K562 (cell line): Measurements from ENCODE around the gene TCF7. TPM values are rescaled to one million over a fixed set of nuclear protein-coding genes. Genes with fewer than 3 reads are reported as not detected.

Experiments
- BACH1 ChIP-seq: fragments of 200-800 bp; sonication (Bioruptor generic); IDR thresholded peaks from 2 replicates; pipeline ENCODE4 v1.6.1; 2016; ENCODE audit warnings: missing genetic modification characterization, missing compliant biosample characterization
- CBFA2T3 ChIP-seq: fragments of 450-650 bp; IDR thresholded peaks from 2 replicates; pipeline ENCODE4 v1.6.1; 2017
- DIDO1 ChIP-seq: fragments of 450-650 bp; IDR thresholded peaks from 2 replicates; pipeline ENCODE4 v1.6.1; 2016; ENCODE audit warnings: low read depth, missing biosample characterization, missing genetic modification characterization
- GABPB2 ChIP-seq: fragments of 250-450 bp; sonication (Bioruptor Pico); conservative IDR thresholded peaks from 2 replicates; pipeline ENCODE4 v1.5.1; 2021; ENCODE audit warnings: mild to moderate bottlenecking
- JUN ChIP-seq, 2 experiments: sonication (generic) in 1 of 2; formaldehyde crosslinking in 1 of 2; IDR thresholded peaks; 2 replicates each; pipeline versions ENCODE4 v1.6.1 to v1.8.0; 2012 to 2022; ENCODE audit warnings: borderline replicate concordance in 2 of 2, mild to moderate bottlenecking in 2 of 2, improper control_type of control experiment in 1 of 2, low read depth in 1 of 2, low read length in 1 of 2, missing genetic modification reagents in 1 of 2
- MCM3 ChIP-seq: fragments of 450-650 bp; IDR thresholded peaks from 2 replicates; pipeline ENCODE4 v1.6.1; 2016
- OTX1 ChIP-seq: fragments of 450-650 bp; formaldehyde crosslinking; IDR thresholded peaks from 2 replicates; pipeline ENCODE4 v1.4.0; 2022; ENCODE audit warnings: mild to moderate bottlenecking
- RBM15 ChIP-seq: fragments of 200-400 bp; formaldehyde crosslinking; IDR thresholded peaks from 2 replicates; pipeline ENCODE4 v1.6.1; 2018; ENCODE audit warnings: mild to moderate bottlenecking, low read length, moderate library complexity; ENCODE audit not compliant: insufficient read depth
- TCF7L2 ChIP-seq: fragments of 150-350 bp; IDR thresholded peaks from 2 replicates; pipeline ENCODE4 v1.6.1; 2016; ENCODE audit warnings: low read depth, mild to moderate bottlenecking, low read length, moderate library complexity
- polyA plus RNA-seq, 8 experiments: library from polyadenylated mRNA; depleted of rRNA in 4 of 8; stranded (reverse) in 5 of 8; unstranded in 3 of 8; fragments of >200 nt; fragmentation: Nextera tagmentation in 2 of 8; fragmentation: Illumina TruSeq in 1 of 8; extraction: Ambion mirVana in 2 of 8; extraction: Trizol in 1 of 8; gene quantifications; 2 replicates each; pipeline versions ENCODE4 v1.2.1 to v1.2.3, GENCODE V29; 2011 to 2014; ENCODE audit warnings: inconsistent platforms in 1 of 8, missing spikeins in 1 of 8
- total RNA-seq, 7 experiments: library from RNA; depleted of rRNA in 6 of 7; stranded (reverse); fragments of >200 nt in 6 of 7; fragmentation: Illumina TruSeq in 2 of 7; extraction: Trizol in 2 of 7; gene quantifications; 2 replicates each; pipeline versions ENCODE4 v1.2.1 to v1.2.3, GENCODE V29; 2011 to 2021; ENCODE audit warnings: low replicate concordance in 1 of 7
- TF ChIP-seq, protein P1 (sequence below): fragments of 450-650 bp; IDR thresholded peaks from 2 replicates; pipeline ENCODE4 v1.6.1; 2018; ENCODE audit not compliant: partially characterized antibody
- TF ChIP-seq, protein P2 (sequence below): sonication (generic); formaldehyde crosslinking; IDR thresholded peaks from 2 replicates; pipeline ENCODE4 v1.8.1; 2023; ENCODE audit warnings: mild to moderate bottlenecking, missing genetic modification reagents
- TF ChIP-seq, protein P3 (sequence below): fragments of 250-450 bp; sonication (Bioruptor Pico); IDR thresholded peaks from 2 replicates; pipeline ENCODE4 v1.4.0; 2020; ENCODE audit warnings: mild to moderate bottlenecking
- TF ChIP-seq, protein P4 (sequence below), 2 experiments: fragments of 250-450 bp in 1 of 2; fragments of 450-650 bp in 1 of 2; sonication (Bioruptor Pico) in 1 of 2; IDR thresholded peaks; 2 replicates each; pipeline versions ENCODE4 v1.6.1 to v1.8.0; 2016 to 2021; ENCODE audit warnings: mild to moderate bottlenecking in 2 of 2, moderate library complexity in 2 of 2, missing compliant biosample characterization in 1 of 2, missing genetic modification characterization in 1 of 2
- TF ChIP-seq, protein P5 (sequence below): fragments of 250-450 bp; sonication (Bioruptor Pico); IDR thresholded peaks from 2 replicates; pipeline ENCODE4 v1.6.1; 2021; ENCODE audit warnings: mild to moderate bottlenecking
- TF ChIP-seq, protein P6 (sequence below): sonication (generic); formaldehyde crosslinking; IDR thresholded peaks from 2 replicates; pipeline ENCODE4 v1.8.0; 2022; ENCODE audit warnings: mild to moderate bottlenecking, missing genetic modification reagents

TCF7 gene
- total and polyA plus RNA-seq, 9 of the 15 experiments (the other 6 are each of a cell fraction or from before 2014, with no cell fraction given): 1.6 to 14.9 (median 4.2) TPM

DNA sequence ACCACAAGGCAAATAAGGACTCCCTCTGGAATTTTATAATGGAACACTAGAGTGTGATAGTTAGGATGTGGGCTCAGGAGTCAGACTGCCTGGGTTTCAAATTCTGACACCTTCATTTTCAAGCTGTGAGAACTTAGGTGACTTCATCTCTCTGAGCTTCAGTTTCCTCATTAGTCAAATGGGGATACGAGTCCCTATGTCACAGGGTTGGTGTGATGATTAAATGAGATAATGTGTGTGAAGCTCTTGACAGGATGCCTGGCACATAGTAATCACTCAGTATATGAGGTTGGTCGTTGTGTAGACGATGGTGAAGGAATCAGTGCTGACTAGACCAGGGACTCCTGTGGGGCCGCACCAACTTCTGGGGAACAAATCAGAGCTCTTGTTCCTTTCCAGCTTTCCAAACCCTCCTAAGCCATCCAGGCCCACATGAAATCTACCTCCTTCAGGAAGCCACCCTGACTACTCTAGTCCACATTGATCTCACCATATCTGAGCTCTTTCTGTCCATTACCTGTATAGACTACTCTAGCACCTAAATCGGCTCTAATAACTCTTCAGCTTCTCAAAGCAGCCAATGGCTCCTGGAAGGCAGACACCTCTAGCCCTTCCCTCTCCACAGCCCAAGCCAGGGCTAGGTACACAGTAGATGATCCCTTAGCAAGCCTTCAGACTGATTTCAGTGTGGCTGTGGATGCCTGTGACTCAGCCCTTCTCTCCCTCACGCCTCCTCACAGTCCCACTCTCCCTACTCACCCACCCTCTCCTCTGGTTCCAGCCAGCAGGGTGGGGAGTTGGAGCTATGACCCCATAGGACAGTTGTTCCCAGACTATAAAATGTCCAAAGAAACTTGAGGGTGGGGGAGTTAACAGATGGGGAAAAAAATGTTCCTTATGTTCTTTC lies 2.5 kb upstream of the TCF7 start (continued):
- TF ChIP-seq, protein P1, sequence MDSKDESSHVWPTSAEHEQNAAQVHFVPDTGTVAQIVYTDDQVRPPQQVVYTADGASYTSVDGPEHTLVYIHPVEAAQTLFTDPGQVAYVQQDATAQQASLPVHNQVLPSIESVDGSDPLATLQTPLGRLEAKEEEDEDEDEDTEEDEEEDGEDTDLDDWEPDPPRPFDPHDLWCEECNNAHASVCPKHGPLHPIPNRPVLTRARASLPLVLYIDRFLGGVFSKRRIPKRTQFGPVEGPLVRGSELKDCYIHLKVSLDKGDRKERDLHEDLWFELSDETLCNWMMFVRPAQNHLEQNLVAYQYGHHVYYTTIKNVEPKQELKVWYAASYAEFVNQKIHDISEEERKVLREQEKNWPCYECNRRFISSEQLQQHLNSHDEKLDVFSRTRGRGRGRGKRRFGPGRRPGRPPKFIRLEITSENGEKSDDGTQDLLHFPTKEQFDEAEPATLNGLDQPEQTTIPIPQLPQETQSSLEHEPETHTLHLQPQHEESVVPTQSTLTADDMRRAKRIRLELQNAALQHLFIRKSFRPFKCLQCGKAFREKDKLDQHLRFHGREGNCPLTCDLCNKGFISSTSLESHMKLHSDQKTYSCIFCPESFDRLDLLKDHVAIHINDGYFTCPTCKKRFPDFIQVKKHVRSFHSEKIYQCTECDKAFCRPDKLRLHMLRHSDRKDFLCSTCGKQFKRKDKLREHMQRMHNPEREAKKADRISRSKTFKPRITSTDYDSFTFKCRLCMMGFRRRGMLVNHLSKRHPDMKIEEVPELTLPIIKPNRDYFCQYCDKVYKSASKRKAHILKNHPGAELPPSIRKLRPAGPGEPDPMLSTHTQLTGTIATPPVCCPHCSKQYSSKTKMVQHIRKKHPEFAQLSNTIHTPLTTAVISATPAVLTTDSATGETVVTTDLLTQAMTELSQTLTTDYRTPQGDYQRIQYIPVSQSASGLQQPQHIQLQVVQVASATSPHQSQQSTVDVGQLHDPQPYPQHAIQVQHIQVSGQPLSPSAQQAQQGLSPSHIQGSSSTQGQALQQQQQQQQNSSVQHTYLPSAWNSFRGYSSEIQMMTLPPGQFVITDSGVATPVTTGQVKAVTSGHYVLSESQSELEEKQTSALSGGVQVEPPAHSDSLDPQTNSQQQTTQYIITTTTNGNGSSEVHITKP: no peak
- TF ChIP-seq, protein P2, sequence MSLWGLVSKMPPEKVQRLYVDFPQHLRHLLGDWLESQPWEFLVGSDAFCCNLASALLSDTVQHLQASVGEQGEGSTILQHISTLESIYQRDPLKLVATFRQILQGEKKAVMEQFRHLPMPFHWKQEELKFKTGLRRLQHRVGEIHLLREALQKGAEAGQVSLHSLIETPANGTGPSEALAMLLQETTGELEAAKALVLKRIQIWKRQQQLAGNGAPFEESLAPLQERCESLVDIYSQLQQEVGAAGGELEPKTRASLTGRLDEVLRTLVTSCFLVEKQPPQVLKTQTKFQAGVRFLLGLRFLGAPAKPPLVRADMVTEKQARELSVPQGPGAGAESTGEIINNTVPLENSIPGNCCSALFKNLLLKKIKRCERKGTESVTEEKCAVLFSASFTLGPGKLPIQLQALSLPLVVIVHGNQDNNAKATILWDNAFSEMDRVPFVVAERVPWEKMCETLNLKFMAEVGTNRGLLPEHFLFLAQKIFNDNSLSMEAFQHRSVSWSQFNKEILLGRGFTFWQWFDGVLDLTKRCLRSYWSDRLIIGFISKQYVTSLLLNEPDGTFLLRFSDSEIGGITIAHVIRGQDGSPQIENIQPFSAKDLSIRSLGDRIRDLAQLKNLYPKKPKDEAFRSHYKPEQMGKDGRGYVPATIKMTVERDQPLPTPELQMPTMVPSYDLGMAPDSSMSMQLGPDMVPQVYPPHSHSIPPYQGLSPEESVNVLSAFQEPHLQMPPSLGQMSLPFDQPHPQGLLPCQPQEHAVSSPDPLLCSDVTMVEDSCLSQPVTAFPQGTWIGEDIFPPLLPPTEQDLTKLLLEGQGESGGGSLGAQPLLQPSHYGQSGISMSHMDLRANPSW (CRISPR knock-in tag): no peak
- TF ChIP-seq, protein P3, sequence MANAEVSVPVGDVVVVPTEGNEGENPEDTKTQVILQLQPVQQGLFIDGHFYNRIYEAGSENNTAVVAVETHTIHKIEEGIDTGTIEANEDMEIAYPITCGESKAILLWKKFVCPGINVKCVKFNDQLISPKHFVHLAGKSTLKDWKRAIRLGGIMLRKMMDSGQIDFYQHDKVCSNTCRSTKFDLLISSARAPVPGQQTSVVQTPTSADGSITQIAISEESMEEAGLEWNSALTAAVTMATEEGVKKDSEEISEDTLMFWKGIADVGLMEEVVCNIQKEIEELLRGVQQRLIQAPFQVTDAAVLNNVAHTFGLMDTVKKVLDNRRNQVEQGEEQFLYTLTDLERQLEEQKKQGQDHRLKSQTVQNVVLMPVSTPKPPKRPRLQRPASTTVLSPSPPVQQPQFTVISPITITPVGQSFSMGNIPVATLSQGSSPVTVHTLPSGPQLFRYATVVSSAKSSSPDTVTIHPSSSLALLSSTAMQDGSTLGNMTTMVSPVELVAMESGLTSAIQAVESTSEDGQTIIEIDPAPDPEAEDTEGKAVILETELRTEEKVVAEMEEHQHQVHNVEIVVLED (CRISPR knock-in tag): no peak
- TF ChIP-seq OTX1 (CRISPR knock-in tag) (no peak), TCF7L2 (no peak), CBFA2T3 (no peak), RBM15 (no peak), MCM3 (no peak), BACH1 (tag) (no peak), GABPB2 (no peak), DIDO1 (no peak), JUN (IDR thresholded peaks at IDR 0.05; ENCODE audit: borderline replicate concordance, low read depth, low read length) (no peak), JUN (CRISPR knock-in tag; IDR thresholded peaks at IDR 0.05; ENCODE audit: borderline replicate concordance) (no peak)
- TF ChIP-seq, protein P4, sequence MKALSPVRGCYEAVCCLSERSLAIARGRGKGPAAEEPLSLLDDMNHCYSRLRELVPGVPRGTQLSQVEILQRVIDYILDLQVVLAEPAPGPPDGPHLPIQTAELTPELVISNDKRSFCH (CRISPR knock-in tag; IDR thresholded peaks at IDR 0.05): no peak
- TF ChIP-seq, protein P4 (tag; IDR thresholded peaks at IDR 0.05): no peak
- TF ChIP-seq, protein P5, sequence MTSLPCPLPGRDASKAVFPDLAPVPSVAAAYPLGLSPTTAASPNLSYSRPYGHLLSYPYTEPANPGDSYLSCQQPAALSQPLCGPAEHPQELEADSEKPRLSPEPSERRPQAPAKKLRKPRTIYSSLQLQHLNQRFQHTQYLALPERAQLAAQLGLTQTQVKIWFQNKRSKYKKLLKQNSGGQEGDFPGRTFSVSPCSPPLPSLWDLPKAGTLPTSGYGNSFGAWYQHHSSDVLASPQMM (CRISPR knock-in tag): no peak
- TF ChIP-seq, protein P6, sequence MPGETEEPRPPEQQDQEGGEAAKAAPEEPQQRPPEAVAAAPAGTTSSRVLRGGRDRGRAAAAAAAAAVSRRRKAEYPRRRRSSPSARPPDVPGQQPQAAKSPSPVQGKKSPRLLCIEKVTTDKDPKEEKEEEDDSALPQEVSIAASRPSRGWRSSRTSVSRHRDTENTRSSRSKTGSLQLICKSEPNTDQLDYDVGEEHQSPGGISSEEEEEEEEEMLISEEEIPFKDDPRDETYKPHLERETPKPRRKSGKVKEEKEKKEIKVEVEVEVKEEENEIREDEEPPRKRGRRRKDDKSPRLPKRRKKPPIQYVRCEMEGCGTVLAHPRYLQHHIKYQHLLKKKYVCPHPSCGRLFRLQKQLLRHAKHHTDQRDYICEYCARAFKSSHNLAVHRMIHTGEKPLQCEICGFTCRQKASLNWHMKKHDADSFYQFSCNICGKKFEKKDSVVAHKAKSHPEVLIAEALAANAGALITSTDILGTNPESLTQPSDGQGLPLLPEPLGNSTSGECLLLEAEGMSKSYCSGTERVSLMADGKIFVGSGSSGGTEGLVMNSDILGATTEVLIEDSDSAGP (CRISPR knock-in tag): no peak
